Tibial artery (tissue), 4 donors: Measurements from ENCODE around the gene GPC2.

Experiments
- DNase-seq, 2 donors: peaks; one replicate each; pipeline ENCODE4 v3.0.0-alpha.2; 2019
- H3K27ac ChIP-seq, 2 donors: fragments of 200-600 bp; sonication (generic) in 1 of 2; 1 replicate in 1 of 2; 2 replicates in 1 of 2; pipeline ENCODE4 v1.5.1; 2018 to 2019; ENCODE audit warnings: mild to moderate bottlenecking in 1 of 2
- H3K27me3 ChIP-seq, 2 donors: fragments of 200-600 bp; sonication (generic) in 1 of 2; one replicate each; pipeline versions ENCODE4 v1.5.1 to v1.6.0; 2016 to 2019
- H3K36me3 ChIP-seq, 3 donors: fragments of 200-600 bp; sonication (generic) in 2 of 3; one replicate each; pipeline ENCODE4 v1.5.1; 2016 to 2019; ENCODE audit warnings: mild to moderate bottlenecking in 2 of 3
- H3K4me1 ChIP-seq, 4 donors: fragments of 200-600 bp; sonication (generic) in 2 of 4; 1 replicate in 3 of 4; 2 replicates in 1 of 4; pipeline ENCODE4 v1.5.1; 2016 to 2019
- H3K4me3 ChIP-seq, 2 donors: fragments of 200-600 bp; sonication (generic) in 1 of 2; 1 replicate in 1 of 2; 2 replicates in 1 of 2; pipeline ENCODE4 v1.5.1; 2018 to 2019; ENCODE audit warnings: mild to moderate bottlenecking in 2 of 2
- H3K9me3 ChIP-seq, 3 donors: fragments of 200-600 bp; sonication (generic) in 1 of 3; one replicate each; pipeline ENCODE4 v1.5.1; 2016 to 2019
- CTCF ChIP-seq, 2 experiments: fragments of 200-600 bp in 1 of 2; fragments of 450-650 bp in 1 of 2; IDR thresholded peaks; one replicate each; pipeline ENCODE4 v1.5.1; 2017 to 2019; ENCODE audit warnings: antibody characterized with exemption in 2 of 2, mild to moderate bottlenecking in 1 of 2, moderate library complexity in 1 of 2
- intact Hi-C: fragments of 100-400 bp; cut with DNase I; formaldehyde crosslinking; loops from one replicate; pipeline ENCODE4 v1.15.0; 2023; ENCODE audit warnings: low total_unique reads

Gene GPC2

GRCh38 chr7:100176096-100177044 is 811 bp downstream of the GPC2 start:
- no peak for TF ChIP-seq CTCF (IDR thresholded peaks at IDR 0.05)
- Histone ChIP-seq H3K36me3 (no peaks in the 10 kb centered on the region), H3K9me3 (no peaks in the 10 kb centered on the region), H3K27ac (peak overlapping the region in 1 of 2 donors; percentile 23), H3K27me3 (peaks cover 0 to 19% of the 10 kb centered on the region in 2 donors), H3K4me1 (peaks cover 0 to 24% (median 17%) of the 10 kb centered on the region in 4 donors), H3K4me3 (peak overlapping the region; percentile 42 to 59)
- intact Hi-C loops = no loop called here
- no peak for DNase-seq

DNA sequence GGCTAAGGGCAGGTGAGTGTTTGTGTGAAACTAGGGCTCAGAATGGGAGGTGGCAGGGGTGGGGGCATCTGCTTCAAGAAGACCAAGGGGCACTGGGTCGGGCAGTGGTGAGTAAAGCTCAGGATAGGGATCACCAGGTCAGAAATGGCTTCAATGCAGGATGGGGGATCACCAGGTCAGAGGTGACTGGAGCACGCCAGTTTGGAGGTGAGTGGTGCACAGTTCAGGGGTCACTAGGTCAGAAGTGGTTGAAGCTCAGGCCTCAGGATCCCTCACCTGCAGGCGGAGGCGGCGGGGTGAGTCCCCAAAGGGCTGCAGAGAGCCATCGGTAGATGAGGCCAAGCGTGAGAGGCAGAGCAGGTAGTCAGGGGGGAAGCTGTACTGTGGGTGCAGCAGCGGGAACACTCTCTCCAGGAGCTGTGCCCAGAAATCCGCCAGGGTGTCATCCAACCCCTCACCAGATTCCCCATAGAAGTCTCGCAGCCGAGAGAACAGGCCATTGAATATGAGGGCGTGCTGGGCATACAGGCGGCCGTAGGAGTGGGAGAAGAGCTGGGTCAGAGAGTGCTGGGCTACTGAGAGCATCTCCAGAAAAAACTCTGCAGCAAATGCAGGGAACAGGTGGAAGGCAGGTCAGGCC is 1.8 kb downstream of the GPC2 start:
- Histone ChIP-seq H3K27ac (no peak overlapping the region), H3K36me3 (no peaks in the 10 kb centered on the region), H3K9me3 (no peaks in the 10 kb centered on the region), H3K27me3 (peaks cover 0 to 23% of the 10 kb centered on the region in 2 donors), H3K4me3 (no peak overlapping the region), H3K4me1 (peaks cover 0 to 28% (median 20%) of the 10 kb centered on the region in 4 donors)
- no peak for DNase-seq
- intact Hi-C loops = no loop called here
- TF ChIP-seq CTCF (IDR thresholded peaks at IDR 0.05) = no peak

DNA sequence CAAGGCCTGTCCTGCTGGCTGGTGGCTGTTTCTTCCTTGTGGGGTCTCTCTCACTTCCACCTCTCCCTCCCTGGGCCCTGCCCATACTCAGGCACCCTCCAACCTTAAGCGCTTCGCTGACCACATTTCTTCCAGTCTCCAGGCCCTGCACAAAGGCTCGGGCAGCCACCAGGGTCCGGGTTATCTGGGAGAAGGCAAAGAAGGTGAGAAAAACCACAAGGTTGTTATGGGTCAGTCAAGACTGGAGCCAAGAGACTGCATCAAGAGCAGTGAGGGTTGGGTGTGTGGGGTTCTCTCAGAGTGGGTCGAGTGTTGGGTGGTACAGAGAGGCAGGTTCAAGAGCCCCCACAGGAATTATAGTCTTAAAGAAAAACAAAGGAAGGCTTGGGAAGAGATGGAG is 2.6 kb downstream of the GPC2 start:
- DNase-seq = no peak
- intact Hi-C loops = no loop called here
- H3K9me3 ChIP-seq = no peaks in the 10 kb centered on the region
- no peak overlapping the region for H3K27ac ChIP-seq
- H3K4me1 ChIP-seq = peaks cover 0 to 28% (median 20%) of the 10 kb centered on the region in 4 donors
- TF ChIP-seq CTCF (IDR thresholded peaks at IDR 0.05) = no peak
- H3K27me3 ChIP-seq = peaks cover 0 to 23% of the 10 kb centered on the region in 2 donors
- H3K36me3 ChIP-seq = no peaks in the 10 kb centered on the region
- H3K4me3 ChIP-seq = no peak overlapping the region

- H3K27ac ChIP-seq = no peak overlapping the region
- no peak for DNase-seq
- peaks cover 0 to 23% of the 10 kb centered on the region in 2 donors for H3K27me3 ChIP-seq
- intact Hi-C loops = no loop called here
- no peaks in the 10 kb centered on the region for H3K36me3 ChIP-seq
- peaks cover 0 to 30% (median 23%) of the 10 kb centered on the region in 4 donors for H3K4me1 ChIP-seq
- H3K4me3 ChIP-seq = no peak overlapping the region
- TF ChIP-seq CTCF (IDR thresholded peaks at IDR 0.05) = no peak
- H3K9me3 ChIP-seq = no peaks in the 10 kb centered on the region
These were observed 3.2 kb downstream of the GPC2 start for GRCh38 chr7:100173806-100174495.

DNA sequence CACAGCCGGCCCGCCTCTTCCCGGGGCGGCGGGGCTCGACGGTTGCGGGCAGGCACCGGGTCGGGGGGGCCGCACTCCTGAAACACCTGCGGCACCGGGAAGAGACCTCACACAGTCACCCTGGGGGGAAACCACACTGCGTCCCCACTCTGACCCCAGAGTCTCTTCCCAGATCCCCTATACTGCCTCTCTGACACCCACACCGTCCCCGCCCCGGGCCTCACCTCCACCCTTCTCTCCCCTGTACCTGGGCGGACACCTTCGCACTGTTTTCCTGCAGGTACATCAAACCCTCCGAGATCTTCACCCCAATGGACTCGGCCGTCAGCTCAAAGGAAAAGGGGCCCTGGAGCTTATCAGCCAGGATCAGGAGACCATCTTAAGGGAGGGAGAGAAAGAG is 5.3 kb downstream of the GPC2 start:
- intact Hi-C loops = no loop called here
- H3K4me3 ChIP-seq = peak overlapping the region; percentile 29 to 52
- no peak overlapping the region for H3K27ac ChIP-seq
- DNase-seq = no peak
- no peak for TF ChIP-seq CTCF (IDR thresholded peaks at IDR 0.05)
- H3K36me3 ChIP-seq = no peaks in the 10 kb centered on the region
- no peaks in the 10 kb centered on the region for H3K9me3 ChIP-seq
- H3K4me1 ChIP-seq = peaks cover 0 to 34% (median 22%) of the 10 kb centered on the region in 4 donors
- H3K27me3 ChIP-seq = peaks cover 0 to 26% of the 10 kb centered on the region in 2 donors
